Right cardiac atrium (tissue), 5 donors: ENCODE measurements around the gene NSUN4. TPM values are rescaled to one million over a fixed set of nuclear protein-coding genes. Genes with fewer than 3 reads are reported as not detected.
"Not testable (repeated sequence)": the region's sequence is repeated elsewhere in the genome, so short reads cannot be mapped to it uniquely, and the experiment has no call there.

Experiments
- ATAC-seq, 2 donors: fragments of 200-7000 bp; cut with Tn5 transposase; one replicate each; pipeline versions ENCODE4 v1.8.0 to v1.9.1; 2020; ENCODE audit warnings: moderate library complexity in 2 of 2, mild to moderate bottlenecking in 1 of 2
- DNase-seq, 3 donors: peaks; one replicate each; pipeline ENCODE4 v3.0.0-alpha.2; 2020
- H3K27ac ChIP-seq: one replicate; pipeline ENCODE4 v1.5.1; 2013; ENCODE audit warnings: mild to moderate bottlenecking, low read length, control low read depth, moderate library complexity
- H3K27me3 ChIP-seq: one replicate; pipeline ENCODE4 v1.6.1; 2013; ENCODE audit not compliant: control insufficient read depth, insufficient read depth
- H3K4me1 ChIP-seq: one replicate; pipeline ENCODE4 v1.6.1; 2013; ENCODE audit warnings: low read length; ENCODE audit not compliant: control insufficient read depth, insufficient read depth
- H3K4me3 ChIP-seq: one replicate; pipeline ENCODE4 v1.5.1; 2013; ENCODE audit warnings: low read length, control low read depth
- H3K9me3 ChIP-seq: one replicate; pipeline ENCODE4 v1.6.1; 2013; ENCODE audit warnings: low read length; ENCODE audit not compliant: control insufficient read depth
- WGBS: extraction: QIAGEN DNeasy Blood & Tissue Kit; methylation state at CpG from one replicate; pipeline ENCODE4 v1.1.7; 2013; 5-methylcytosine and 5-hydroxymethylcytosine counted together
- intact Hi-C, 4 donors: fragments of 100-400 bp; cut with DNase I; formaldehyde crosslinking; loops; one replicate each; pipeline versions ENCODE4 v1.11.0 to v1.14.0; 2022 to 2023
- polyA plus RNA-seq: library from polyadenylated mRNA; stranded (reverse); fragments of 200-250 nt; gene quantifications from one replicate; pipeline ENCODE4 v1.2.3, GENCODE V29; 2013
- total RNA-seq, 4 donors: library from RNA; stranded (reverse); fragmentation: NEBNext Ultra II Directional; extraction: Animal tissue kit (Norgen Biotek cat#: 25700); gene quantifications; one replicate each; pipeline ENCODE4 v1.2.1, GENCODE V29; 2021
- donor health status: healthy with polysubstance abuse.
- donor health status: DM: no; HTN: yes; CAD: no.
- donor health status: DM: no; HTN: no; CAD: no.
- donor health status: DM: no; HTN: yes; CAD: no; lungs with severe emphysema.
- donor health status: DM: yes; HTN: yes; CAD: no.

Gene NSUN4
- total and polyA plus RNA-seq, 5 donors: 10.6 to 18.7 (median 13.0) TPM

GRCh38 chr1:46306159-46306530, 34.5 kb upstream of the NSUN4 start:
- no peak for DNase-seq
- Histone ChIP-seq H3K27me3 (no peaks in the 10 kb centered on the region), H3K4me3 (no peak overlapping the region), H3K4me1 (peaks cover 4% of the 10 kb centered on the region), H3K9me3 (no peaks in the 10 kb centered on the region), H3K27ac (no peak overlapping the region)
- ATAC-seq: no peak
- intact Hi-C loops: no loop called here
- 91% methylated on average over 8 of the region's 8 CpGs for WGBS

DNA sequence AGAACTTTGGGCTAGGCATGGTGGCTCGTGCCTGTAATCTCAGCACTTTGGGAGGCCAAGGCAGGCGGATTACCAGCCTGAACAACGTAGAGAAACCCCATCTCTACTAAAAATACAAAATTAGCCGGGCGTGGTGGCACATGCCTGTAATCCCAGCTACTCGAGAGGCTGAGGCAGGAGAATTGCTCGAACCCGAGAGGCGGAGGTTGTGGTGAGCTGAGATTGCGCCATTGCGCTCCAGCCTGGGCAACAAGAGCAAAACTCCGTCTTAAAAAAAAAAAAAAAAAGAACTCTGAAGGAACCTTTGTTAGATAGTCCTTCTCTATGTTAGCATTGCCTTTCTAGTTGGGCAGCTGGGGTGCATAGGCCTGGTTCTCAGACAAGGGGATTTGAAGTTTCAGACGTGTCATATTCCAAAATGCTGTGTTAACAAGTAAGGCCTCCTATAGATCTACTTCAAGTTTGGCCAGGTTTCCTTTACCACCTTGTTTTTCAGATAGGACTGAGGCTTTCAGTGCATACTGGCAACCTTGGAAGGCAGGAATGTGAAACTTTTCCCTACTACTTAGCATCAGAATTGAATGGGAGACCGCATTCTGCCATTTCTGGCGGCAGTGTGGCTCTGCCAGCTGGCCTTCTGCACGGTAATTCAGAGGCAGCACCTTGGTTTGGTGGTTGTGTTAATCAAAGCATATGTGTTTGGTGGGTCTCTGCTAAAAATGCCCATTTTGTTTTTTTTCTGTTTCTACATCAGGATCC, 31.0 kb upstream of the NSUN4 start:
- intact Hi-C loops: no loop called here
- ATAC-seq: no peak
- peaks cover 1% of the 10 kb centered on the region for H3K4me1 ChIP-seq

DNA sequence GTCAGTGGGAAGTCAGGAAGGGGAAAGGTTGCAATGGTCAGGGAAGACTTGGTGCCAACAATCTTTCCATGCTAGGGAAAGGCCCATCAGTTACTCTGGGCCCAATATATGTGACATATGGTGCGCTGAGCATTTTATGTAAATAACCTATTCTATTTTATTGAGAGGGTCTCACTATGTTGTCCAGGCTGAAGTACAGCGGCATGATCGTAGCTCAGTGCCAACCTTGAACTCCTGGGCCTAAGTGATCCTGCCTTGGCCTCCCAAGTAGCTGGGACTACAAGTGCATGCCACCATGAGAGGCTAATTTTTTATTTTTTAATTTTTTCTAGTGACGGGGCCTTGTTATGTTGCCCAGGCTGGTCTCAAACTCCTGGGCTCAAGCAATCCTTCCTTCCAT, 30.3 kb upstream of the NSUN4 start:
- DNase-seq (no peak), ATAC-seq (no peak)
- whole genome bisulfite sequencing: over 99% methylated on average over 4 of the region's 4 CpGs
- Histone ChIP-seq H3K27ac (no peak overlapping the region), H3K4me3 (no peak overlapping the region), H3K27me3 (no peaks in the 10 kb centered on the region), H3K9me3 (no peaks in the 10 kb centered on the region), H3K4me1 (no peaks in the 10 kb centered on the region)
- intact Hi-C loops: no loop called here

More for the DNA sequence above, 31.0 kb upstream of the NSUN4 start:
- 85% methylated on average over 16 of the region's 16 CpGs for WGBS
- no peak overlapping the region for H3K27ac ChIP-seq
- DNase-seq: no peak
- no peak overlapping the region for H3K4me3 ChIP-seq
- no peaks in the 10 kb centered on the region for H3K27me3 ChIP-seq
- H3K9me3 ChIP-seq: no peaks in the 10 kb centered on the region

DNA sequence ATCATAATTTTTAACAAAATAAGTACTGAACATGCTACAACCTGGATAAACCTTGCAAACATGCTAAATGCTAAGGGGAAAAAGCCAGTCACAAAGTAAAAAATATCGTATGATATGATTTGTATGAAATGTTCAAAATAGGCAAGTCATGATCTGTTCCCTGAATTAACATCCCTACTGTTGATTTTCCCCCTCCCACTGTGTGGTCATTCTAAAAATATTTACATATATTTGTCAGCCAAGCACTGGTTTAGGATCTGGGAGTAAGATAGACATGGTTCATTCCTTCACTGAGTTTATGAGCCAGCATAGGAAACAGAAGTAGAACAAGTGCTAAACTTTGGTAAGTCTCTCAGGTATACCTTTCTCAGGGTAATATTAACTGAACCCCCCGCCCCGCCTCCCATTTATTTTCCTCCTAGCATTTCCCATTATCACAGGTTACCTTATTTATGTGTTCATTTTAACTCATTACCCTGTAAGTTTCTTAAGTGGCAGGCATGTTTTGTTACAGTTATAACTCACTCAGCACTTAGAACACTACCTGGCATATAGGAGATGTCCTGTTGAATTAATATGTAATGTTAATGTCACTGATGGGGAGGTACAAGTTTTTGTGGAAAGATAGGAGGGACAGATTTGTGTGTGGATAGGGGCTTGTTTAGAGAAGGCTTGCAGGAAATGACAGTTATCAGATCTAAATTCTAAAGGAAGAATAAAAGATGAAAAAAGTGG, 24.8 kb upstream of the NSUN4 start:
- Histone ChIP-seq H3K9me3 (no peaks in the 10 kb centered on the region), H3K4me3 (no peak overlapping the region), H3K27ac (no peak overlapping the region), H3K27me3 (no peaks in the 10 kb centered on the region), H3K4me1 (no peaks in the 10 kb centered on the region)
- intact Hi-C loops: no loop called here
- no peak for ATAC-seq
- no peak for DNase-seq
- WGBS: 87% methylated on average over 3 of the region's 3 CpGs

- 92% methylated on average over 1 of the region's 1 CpG for WGBS
- Histone ChIP-seq H3K27ac (no peak overlapping the region), H3K4me1 (no peaks in the 10 kb centered on the region), H3K9me3 (no peaks in the 10 kb centered on the region), H3K4me3 (no peak overlapping the region), H3K27me3 (no peaks in the 10 kb centered on the region)
- DNase-seq: no peak
- peak in 1 of 2 donors; percentile 9 for ATAC-seq
- intact Hi-C loops: no loop called here
Observed at GRCh38 chr1:46317323-46317722, 23.3 kb upstream of the NSUN4 start.

- H3K4me1 ChIP-seq, intact Hi-C loops, DNase-seq, ATAC-seq, H3K27me3 ChIP-seq, H3K4me3 ChIP-seq, H3K9me3 ChIP-seq, H3K27ac ChIP-seq: not testable (repeated sequence)
- 94% methylated on average over 6 of the region's 6 CpGs for WGBS
Observed at GRCh38 chr1:46319301-46319700, 21.3 kb upstream of the NSUN4 start.

- WGBS: 78% methylated on average over 13 of the region's 13 CpGs
- ATAC-seq, H3K4me3 ChIP-seq, H3K27me3 ChIP-seq, H3K4me1 ChIP-seq, H3K9me3 ChIP-seq, intact Hi-C loops, H3K27ac ChIP-seq, DNase-seq: not testable (repeated sequence)
Observed at GRCh38 chr1:46319960-46320914, 20.4 kb upstream of the NSUN4 start.

GRCh38 chr1:46322191-46322590, 18.4 kb upstream of the NSUN4 start:
- ATAC-seq, intact Hi-C loops: not testable (repeated sequence)
- 89% methylated on average over 6 of the region's 6 CpGs for WGBS

GRCh38 chr1:46325285-46326076, 15.1 kb upstream of the NSUN4 start:
- H3K4me3 ChIP-seq, intact Hi-C loops, H3K27me3 ChIP-seq, ATAC-seq, H3K9me3 ChIP-seq, H3K27ac ChIP-seq, H3K4me1 ChIP-seq, DNase-seq: not testable (repeated sequence)
- WGBS: 92% methylated on average over 11 of the region's 11 CpGs

More at GRCh38 chr1:46322191-46322590, 18.4 kb upstream of the NSUN4 start:
- not testable (repeated sequence) for H3K9me3 ChIP-seq, H3K4me3 ChIP-seq, H3K27ac ChIP-seq, H3K4me1 ChIP-seq, DNase-seq, H3K27me3 ChIP-seq

- 93% methylated on average over 7 of the region's 7 CpGs for WGBS
- H3K27me3 ChIP-seq, H3K4me1 ChIP-seq, H3K4me3 ChIP-seq, DNase-seq, H3K27ac ChIP-seq, ATAC-seq, intact Hi-C loops, H3K9me3 ChIP-seq: not testable (repeated sequence)
Observed at GRCh38 chr1:46328182-46328581, 12.4 kb upstream of the NSUN4 start.
